ENCODE measurements around the gene MAPK10.

DNA sequence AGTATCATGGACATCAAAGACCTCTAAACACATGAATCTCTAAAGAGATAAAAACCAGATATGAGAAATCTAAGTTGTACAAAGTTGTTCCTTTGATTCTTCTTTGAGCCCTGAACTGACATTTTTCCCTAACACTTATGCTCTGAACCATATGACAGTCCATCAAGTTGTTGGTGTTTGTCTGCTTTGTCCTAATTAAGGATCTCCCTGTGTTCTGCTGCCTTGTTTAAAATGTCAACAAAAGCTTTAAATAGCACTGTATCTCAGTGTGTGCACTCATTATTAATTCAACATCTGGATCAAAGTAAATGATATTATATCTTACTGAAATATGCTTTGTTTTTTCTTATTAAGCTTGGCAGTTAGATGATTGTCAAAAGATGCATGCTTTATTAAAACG lies 321.8 kb downstream of the MAPK10 start:
- TF ChIP-seq, protein P1, sequence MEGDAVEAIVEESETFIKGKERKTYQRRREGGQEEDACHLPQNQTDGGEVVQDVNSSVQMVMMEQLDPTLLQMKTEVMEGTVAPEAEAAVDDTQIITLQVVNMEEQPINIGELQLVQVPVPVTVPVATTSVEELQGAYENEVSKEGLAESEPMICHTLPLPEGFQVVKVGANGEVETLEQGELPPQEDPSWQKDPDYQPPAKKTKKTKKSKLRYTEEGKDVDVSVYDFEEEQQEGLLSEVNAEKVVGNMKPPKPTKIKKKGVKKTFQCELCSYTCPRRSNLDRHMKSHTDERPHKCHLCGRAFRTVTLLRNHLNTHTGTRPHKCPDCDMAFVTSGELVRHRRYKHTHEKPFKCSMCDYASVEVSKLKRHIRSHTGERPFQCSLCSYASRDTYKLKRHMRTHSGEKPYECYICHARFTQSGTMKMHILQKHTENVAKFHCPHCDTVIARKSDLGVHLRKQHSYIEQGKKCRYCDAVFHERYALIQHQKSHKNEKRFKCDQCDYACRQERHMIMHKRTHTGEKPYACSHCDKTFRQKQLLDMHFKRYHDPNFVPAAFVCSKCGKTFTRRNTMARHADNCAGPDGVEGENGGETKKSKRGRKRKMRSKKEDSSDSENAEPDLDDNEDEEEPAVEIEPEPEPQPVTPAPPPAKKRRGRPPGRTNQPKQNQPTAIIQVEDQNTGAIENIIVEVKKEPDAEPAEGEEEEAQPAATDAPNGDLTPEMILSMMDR (IDR thresholded peaks at IDR 0.05) = no peak
- TF ChIP-seq POLR2A (IDR thresholded peaks at IDR 0.05) = no peak
